SIG-M5 treated with dmso at 0.1 percent for 504 hours (cell line): ENCODE measurements around the gene CSF2.
"Not testable (repeated sequence)": the region's sequence is repeated elsewhere in the genome, so short reads cannot be mapped to it uniquely, and the experiment has no call there.

Experiments used
- DNase-seq: peaks from one replicate; lab custom pipeline; 2025; ENCODE audit not compliant: unreplicated experiment; lab: John Stamatoyannopoulos, UW

CSF2 gene

DNA sequence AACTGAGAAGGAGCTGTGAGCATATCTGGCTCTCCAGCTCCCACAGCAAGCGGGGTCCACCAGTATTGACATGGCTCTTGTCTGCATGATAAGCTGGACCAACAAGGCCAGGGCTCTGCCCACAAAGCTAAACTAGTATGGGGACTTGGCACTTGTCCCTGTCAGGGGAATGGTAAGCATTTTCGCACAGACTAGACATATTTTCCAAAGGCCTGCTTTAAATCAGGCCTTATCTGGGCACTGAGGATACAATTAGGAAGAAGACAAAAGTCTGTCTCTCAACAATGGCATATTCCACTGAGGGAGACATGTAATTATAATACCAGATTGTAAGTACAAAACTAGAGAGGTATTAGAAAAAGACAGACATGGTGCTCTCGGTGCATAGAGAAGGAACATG, 32.1 kb downstream of the CSF2 start:
- DNase-seq: no peak

GRCh38 chr5:132108495-132108894, 34.9 kb downstream of the CSF2 start:
- not testable (repeated sequence) for DNase-seq

DNA sequence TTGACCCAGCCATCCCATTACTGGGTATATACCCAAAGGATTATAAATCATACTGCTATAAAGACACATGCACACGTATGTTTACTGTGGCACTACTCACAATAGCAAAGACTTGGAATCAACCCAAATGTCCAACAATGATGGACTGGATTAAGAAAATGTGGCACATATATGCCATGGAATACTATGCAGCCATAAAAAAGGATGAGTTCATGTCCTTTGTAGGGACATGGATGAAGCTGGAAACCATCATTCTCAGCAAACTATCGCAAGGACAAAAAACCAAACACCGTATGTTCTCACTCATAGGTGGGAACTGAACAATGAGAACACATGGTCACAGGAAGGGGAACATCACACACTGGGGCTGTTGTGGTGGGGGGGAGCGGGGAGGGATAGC, 35.4 kb downstream of the CSF2 start:
- not testable (repeated sequence) for DNase-seq

- DNase-seq: no peak
Observed at GRCh38 chr5:132109494-132110053, 36.0 kb downstream of the CSF2 start.

DNA sequence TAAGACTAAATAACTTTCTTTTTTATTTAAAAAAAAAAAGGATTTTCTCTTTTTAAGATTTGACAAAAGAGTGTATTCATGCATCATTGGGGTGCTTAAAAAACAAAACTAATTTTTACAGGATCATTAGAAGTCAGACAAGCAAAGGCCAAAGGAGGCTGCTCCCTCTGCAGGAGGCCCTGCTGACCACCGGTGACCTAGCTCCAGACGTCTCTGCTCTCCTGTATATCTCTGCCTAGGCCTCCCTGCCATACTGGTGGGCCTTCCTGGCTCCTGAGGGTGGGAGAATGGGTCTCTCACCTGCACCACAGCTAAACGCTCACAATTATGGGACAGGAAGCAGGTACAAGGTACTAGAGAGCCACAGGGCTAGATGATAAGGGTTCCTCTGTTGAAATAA, 36.6 kb downstream of the CSF2 start:
- no peak for DNase-seq

DNA sequence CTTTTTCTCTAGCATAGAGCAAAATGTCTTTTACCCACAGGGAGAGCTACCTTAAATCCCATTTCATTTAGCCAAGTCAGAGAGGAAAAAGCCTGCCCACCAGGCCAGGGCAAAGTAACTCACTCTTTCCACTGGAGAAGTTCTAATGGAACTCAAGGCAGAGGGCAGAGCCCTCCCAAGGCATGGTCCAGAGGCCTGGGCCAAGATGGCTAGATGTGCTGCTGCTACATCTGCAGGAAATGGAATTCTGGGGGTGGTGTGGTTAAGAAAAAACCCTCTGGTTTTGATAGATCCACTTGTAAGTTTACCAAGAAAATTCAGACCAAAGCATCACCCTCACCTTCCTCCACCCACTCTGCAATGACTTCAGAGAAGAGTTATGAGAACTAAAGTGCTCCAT, 37.3 kb downstream of the CSF2 start:
- DNase-seq: no peak

- DNase-seq: no peak
Observed at GRCh38 chr5:132112111-132112510, 38.5 kb downstream of the CSF2 start.

GRCh38 chr5:132114150-132115121, 40.8 kb downstream of the CSF2 start:
- peak; percentile 77 for DNase-seq

GRCh38 chr5:132115375-132115774, 41.8 kb downstream of the CSF2 start:
- DNase-seq: no peak

DNA sequence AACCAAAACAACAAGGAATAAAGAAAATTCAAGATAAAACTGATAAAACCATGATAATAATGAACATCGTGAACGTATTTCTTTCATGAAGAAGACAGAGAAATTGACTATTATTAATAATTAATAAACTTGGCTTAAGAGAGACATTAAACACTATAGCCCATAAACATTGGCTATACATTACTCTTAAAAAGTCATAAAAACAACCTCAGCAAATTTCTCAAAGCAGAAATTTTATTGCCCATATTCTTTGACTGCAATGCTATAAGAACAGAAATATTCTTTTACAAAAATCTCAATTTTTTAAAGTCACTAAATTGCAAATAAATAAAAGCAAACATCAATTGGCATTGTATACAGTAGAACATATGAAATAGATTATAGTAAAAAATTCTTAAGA, 42.5 kb downstream of the CSF2 start:
- DNase-seq: no peak

- not testable (repeated sequence) for DNase-seq
Observed at GRCh38 chr5:132116909-132117489, 43.4 kb downstream of the CSF2 start.

- DNase-seq: not testable (repeated sequence)
Observed at GRCh38 chr5:132120717-132121116, 47.1 kb downstream of the CSF2 start.

GRCh38 chr5:132122971-132123370, 49.4 kb downstream of the CSF2 start:
- DNase-seq: not testable (repeated sequence)

DNA sequence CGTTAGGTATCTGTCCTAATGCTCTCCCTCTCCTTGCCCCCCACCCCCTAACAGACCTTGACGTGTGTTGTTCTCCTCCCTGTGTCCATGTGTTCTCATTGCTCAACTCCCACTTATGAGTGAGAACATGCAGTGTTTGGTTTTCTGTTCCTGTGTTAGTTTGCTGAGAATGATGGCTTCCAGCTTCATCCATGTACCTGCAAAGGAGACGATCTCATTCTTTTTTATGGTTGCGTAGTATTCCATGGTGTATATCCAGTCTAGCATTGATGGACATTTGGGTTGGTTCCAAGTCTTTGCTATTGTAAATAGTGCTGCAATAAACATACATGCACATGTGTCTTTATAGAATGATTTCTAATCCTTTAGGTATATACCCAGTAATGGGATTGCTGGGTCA, 50.0 kb downstream of the CSF2 start:
- not testable (repeated sequence) for DNase-seq
